ENCODE data around the gene CTXN3.
"Not testable (repeated sequence)": the region's sequence is repeated elsewhere in the genome, so short reads cannot be mapped to it uniquely, and the experiment has no call there.

Gene CTXN3

DNA sequence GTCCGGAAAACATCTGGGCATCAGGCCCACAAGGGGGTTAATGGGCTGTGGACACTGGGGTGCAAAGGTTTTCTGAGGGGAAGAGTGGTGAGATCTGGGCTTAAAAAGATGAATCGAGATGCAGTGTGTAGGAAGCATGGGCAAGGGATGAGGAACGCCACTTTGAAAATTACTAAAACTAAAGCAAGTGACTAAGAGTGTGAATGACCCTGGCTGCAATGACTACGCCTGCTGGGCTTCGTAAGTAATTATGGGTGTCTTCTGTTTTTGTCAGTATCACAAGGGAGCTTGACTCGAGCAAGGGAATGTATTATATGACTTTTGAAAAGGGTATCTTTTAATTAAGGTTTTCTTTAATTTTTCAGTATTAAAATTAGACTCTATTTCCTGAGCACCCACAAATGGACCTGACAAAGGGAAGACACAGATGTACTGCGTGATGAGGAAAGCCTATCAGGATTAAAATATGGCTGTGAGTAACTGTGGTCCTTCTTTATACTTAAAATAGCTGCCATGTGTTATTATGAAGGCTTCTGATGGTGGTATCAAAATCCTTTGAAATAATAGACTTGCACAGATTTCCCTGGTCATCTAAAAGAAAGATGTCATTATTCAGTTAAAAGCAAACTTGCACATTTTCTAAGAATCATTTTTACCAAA is 4.2 kb downstream of the CTXN3 start:
- no peak for DNase-seq

DNA sequence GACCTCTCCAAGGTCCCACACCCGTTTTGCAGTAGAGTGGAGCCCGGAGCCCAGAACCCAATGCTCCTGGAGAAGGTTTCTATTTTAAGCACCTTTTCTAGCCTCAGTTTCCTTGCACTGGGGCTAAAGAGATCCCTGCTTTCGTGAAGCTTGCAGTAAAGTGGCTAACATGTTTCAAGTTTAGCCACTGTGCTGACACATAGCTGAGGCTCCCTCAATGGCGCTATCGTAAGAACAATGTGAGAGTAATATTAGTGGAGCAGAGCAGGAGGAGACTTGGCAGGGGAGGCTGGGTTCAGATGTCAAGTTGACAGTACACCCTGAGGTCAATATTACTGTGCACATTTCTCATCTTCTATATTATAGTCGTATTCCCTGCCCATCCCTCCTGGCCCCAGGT is 7.9 kb downstream of the CTXN3 start:
- no peak for DNase-seq

DNA sequence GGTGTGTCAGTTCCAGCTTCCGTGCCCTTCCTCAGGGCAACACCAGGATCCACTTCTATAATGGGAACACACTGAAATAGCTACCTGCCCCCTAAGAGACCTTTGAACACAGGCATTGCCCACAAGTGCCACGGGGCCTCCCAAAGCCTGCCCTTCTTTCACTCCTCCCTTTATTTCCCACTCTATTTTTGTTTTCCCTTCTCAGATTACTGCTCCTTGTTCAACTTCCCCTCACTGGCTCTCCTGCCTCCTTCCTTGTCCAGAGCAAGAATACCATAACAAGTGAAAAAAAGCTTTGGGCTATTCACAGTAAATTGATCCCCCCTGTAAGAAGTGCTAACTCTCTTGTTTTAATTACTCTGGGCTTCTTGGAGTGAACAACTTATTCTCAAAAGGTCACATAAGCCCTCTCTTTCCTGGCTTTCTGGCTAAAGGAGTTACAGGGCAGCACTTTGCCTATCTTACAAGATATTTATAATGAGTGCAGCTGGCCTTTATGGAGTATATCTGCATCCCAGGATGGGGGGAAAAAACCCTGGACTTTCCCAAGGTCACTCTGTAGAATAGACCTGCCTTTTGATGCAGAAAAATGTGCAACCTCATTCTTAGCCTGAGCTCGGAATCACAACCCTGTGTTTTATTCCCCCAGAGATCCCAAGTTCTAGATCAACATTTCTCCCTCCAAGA is 11.3 kb downstream of the CTXN3 start:
- no peak for DNase-seq

DNA sequence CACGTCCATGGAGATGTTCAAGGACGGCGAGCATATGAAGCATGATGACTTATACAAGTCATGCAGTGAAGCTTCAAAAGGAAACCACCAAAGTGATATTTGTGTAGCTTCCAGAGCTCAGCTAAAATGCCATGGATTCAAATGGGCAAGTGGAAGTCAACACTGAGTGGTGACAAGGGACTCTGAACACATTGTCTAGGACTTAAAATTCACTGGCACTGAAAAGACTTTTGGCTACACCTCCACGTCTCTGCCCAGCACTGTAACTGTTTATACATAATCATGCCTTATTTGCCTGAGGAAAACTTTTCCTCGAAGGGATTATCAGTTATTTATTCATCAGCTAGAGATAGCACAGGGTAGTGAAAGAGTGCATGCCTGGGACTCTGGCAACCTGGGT is 15.2 kb downstream of the CTXN3 start:
- no peak for DNase-seq

DNA sequence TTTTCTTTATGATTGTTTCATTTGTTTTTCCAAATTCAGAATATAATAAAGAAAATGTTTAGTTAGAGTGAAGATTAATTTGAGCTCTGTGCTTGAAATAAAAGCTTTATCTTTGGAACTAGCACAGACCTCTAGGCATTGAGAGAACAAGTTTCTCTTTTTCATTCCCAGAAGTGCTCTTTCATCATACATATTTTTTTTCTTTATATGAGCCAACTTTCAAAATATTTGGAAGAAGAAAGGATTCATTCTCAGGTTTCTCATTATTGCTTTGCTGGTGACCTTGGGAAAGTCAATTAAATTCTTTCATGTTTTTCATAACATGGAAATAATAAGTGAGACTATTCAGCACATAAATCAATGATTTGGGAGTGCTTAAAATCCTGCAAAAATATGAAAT is 16.8 kb downstream of the CTXN3 start:
- DNase-seq: no peak

DNA sequence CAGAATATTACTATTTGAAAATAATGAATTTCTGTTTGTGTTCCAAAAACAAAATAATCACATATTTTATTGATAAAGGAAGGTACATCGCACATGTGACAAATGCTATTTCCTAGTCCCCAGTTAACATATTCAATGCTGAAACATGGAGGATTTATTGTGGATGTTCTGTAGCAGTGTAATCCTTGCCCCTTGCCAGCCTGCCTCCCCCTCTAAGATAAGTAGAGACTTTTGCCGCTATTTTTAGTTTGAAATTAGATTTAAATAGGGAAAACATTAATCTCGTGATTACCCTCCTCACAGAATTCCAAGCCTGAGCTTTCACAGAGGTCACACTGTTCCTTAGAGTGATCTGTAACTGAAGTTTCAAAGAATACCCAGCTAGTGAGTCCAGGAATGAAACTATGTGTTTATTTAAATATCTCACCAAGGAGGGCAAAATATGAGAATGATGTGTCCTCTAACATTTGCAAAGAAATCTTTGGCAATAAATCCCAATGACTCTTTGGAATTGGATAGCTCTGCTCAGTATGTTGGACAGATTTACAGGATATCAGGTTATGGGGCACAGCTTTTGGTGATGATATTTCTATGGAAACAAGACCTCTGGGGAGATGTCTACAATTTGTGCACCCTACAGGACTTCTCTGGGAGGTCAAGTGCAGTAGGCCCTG is 17.3 kb downstream of the CTXN3 start:
- DNase-seq: no peak

DNA sequence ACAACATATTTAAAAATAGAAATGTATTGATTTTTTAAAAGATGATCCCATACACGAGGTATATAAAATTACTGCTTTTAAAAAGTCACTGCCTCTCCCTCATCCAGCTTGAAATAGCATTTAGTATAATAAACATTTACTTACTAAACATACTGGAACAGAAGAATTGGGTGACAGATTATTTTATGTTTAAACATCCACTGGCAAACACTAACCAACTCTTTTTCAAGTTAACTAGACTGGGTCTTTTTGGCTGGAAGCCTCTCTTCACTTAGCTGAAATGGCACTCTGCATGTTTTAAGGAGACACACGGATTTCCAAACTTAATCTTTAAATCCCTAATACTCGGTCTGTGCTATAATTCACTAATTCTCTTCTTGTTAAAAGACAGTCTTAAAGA is 19.0 kb downstream of the CTXN3 start:
- DNase-seq: no peak

DNA sequence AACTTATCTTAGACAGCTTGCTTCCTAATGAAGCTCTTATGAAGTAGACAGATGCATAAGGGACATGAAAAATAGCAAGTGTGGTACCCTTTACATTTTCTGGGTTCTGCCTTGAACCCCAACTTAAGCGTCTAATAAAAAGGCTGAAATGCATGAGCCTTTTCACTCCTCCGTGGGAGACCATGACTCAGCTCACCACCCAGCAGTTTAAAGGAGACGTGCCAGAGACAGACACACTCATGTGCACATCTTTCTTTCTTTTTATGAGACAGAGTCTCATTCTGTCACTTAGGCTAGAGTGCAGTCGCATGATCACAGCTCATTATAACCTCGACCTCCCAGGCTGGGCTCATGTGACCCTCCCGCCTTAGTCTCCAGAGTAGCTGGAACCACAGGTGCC is 22.3 kb downstream of the CTXN3 start:
- DNase-seq: no peak

DNA sequence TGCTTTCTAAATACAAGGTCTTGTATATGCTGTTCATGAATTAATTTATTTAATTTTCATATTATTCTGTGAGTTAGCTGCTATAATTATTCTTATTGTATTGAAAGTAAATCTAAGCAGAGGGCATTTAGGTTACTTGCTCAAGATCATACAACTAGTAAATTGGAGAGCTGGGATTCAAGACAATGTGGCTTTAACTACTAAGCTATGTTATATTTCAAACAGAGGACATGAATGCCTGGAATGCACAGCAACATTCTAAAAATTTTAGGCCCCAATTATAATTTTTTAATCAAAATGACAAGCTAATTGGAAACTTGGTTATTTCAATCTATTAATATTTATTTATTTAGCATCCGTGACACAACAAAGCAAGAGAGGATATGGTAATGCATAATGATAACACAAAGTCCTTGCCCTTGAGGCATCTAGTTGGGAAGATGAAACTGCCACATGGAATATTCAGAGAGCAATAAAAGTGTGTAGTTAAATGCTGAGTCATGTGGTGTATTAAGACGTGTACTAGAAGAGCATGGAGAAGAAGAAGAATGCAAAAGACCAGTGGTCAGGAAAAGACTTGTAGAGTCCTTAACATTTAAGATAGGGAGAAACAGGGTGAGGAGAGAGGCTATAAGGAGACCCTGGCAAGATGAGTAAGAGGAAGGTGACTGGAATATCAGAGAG is 24.4 kb downstream of the CTXN3 start:
- no peak for DNase-seq

DNA sequence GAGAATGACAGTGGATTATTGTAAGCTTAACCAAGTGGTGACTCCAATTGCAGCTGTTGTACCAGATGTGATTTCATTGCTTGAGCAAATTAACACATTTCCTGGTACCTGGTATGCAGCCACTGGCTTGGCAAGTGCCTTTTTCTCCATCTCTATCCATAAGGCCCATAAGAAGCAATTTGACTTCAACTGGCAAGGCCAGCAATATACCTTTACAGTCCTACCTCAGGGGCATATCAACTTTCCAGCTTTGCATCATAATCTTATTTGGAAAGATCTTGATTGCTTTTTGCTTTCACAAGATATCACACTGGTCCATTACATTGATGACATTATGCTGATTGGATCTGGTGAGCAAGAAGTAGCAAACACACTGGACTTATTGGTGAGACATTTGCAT is 28.1 kb downstream of the CTXN3 start:
- not testable (repeated sequence) for DNase-seq

DNA sequence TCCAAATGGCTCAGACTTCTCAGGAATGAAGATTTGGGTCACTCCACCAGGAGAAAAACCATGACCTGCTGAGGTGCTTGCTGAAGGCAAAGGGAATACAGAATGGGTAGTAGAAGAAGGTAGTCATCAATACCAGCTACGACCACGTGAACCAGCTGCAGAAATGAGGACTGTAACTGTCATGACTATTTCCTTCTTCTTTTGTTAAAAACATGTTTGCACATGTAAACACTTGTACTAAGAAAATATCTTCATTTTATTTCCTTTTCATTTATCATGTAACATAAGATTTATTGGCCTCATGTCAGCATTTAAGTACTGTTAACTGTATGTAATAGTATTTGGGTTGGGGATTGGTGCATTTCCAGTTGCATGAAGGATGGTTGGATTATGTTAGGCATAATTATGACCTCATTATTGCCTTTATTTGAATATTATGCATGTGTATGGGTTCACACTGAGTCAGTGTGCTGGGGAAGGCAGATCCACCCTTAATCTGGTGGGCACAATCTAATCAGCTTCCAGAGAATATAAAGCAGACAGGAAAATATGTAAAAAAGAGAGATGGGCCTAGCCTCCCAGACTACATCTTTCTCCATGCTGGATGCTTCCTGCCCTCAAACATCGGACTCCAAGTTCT is 30.9 kb downstream of the CTXN3 start:
- not testable (repeated sequence) for DNase-seq

DNA sequence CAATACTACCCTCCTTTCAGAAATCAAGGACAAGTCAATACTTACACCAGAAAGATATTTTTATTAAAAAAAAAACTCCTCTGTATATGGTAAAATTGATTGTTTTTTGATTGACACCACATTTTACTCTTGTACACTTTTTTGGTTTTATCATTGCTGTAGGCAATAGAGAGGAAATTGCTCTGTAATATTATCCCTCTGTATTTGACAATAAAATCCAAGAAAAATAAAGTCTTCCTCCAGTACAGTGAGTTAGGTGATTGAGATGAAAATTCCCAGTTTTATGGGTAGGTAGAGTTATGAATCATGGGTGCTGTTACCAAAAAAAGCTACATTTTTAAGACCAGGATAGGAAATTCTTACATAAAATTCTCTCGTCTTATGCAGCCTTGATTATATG is 31.7 kb downstream of the CTXN3 start:
- DNase-seq: no peak

DNA sequence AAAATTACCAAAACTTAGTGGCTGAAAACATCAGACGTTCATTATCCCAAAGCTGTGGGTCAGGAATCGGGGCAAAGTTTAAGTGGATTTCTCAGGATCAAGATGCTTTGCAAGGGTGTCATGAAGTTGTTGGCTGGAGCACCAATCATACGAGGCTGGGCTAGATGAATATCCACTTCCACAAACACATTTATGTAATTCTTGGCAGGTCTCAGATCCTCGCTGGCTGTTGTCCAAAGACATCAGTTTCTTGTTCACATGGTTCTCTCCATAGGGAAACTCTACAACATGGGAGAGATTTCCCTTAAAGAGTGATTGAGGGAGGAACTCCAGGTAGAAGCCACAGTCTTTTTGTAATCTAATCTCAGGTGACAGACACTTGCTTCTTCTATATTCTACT is 34.1 kb downstream of the CTXN3 start:
- no peak for DNase-seq

DNA sequence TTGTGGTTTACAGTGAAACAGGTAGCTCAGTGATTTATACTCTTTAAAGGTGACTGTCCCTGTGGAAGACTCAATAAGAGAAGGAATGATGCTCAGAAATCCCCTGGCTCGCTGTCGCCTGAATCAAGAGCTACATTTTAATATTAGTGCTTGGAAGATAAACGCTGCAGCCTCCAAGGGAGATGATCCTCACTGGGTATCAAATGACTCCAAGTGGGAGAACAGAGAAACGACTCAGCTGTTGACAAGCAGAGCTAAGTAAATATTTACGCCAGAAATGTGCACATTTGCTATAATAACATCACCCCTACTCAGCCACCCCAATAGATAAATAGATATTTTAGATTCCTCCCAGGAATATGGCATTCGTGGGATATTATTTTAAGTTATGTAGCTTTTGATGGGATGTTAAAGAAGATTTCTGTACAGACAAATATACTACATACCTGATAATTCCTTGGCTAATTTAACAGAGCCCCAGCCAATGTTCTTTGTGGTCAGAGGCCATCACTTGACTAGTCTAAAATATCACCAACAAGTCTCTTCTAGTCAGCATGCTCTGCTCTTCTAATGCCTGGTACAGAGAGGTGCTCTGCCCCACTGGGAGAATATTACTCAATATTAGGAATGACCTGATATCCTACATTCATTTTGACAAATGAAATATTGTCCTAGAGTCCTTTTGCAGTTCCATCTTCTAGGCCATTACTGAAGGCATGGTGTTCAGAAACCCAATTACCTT is 36.0 kb downstream of the CTXN3 start:
- DNase-seq: no peak

DNA sequence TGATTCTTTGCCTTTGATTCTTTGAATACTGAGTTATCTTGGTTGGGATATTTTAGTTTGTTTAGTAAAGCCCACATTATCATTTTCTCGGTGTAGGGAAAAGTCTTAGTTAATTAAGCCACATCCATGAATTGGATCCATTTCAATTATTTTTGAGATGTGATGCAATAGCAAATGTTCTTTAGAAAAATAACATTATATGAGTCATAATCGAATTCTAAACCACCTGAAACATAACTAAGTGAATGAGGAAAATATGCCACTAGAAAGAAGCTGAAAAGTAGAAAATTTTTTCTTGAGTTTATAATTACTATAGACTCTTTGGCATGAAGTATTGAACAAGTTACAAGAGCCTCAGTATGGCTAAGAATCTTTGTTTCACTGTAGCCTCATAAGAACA is 36.8 kb downstream of the CTXN3 start:
- no peak for DNase-seq

DNA sequence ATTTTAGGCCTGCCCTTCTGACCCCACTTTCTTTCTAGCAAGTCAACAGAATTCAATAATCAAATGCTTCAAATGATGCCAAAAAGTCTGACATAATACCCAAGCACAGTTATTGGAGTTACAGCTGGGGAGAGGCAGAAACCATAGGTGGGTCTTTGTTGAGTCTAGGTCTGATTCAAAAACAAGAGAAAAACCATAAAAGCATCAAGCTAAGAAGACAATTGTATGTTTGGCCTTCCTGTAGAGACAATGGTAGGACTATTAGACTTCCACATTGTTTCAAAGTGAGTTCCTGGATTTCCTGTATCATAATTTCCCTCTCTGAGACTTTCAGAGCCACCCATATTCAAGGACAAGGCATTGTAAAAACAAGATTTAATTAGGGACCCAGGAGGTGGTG is 37.5 kb downstream of the CTXN3 start:
- DNase-seq: no peak

DNA sequence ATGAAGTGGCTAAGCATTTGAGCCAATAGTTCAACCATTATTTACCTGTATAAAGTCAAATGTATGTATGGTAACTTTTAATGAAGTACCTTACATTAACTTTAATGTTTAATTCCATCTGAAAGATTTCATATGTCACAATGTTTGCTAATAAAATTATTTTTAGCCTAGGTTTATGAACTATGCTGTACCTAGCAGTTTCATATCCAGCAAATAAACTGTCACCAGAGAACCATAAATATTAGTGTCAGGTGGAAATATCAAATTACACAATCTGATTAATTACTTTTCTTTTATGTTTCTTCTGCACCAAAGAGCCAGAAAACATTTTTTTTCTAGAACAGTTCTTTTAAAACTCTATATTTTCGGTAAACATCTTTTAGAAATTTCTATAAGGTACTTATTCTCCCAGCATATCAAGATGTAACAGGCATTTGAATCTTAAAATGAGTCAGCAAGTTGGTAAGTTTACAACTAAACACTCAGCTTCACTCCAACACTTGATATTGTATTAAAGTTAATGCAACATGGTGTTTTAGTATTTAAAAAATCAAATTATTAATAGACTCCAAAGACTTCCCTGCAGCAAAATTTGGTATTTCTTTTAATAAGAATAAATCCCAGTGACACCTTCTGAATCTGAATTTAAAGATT is 45.8 kb downstream of the CTXN3 start:
- no peak for DNase-seq

DNA sequence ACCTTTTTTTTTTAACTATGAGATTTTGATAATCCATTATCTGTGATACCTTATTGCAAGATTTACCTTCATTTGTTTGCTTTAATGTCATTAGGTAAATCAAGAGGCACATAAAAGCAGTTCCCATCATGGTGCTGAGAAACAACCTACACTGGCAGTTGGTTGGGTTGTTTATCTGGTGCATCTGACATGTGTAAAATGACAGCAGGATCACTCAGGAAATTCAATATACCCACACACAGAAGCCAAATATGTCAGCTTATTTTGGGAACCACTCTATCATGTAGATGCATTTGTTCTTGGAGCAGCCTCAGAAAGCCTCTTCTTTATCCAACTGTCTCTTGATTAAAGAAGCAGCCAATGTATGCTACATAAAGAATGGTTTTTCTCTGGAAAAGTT is 46.5 kb downstream of the CTXN3 start:
- no peak for DNase-seq

DNA sequence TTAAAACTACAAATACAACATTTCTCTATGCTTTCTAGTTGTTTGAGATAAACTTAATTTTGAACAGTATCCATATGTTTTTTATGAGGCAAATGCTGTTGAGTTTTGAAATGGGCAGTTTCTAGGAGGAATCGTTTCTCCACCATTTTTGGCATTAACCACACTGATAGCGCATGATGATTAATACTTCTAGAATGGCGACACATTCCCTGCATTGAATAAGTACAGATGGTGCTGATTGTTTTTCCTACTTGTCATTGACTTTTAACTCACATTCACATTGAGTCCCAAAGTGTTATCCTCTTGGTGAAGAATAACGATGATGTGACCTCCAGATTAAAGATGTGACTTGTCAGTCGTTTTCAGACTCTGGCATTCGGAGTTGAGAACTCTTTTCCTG is 47.8 kb downstream of the CTXN3 start:
- DNase-seq: no peak

DNA sequence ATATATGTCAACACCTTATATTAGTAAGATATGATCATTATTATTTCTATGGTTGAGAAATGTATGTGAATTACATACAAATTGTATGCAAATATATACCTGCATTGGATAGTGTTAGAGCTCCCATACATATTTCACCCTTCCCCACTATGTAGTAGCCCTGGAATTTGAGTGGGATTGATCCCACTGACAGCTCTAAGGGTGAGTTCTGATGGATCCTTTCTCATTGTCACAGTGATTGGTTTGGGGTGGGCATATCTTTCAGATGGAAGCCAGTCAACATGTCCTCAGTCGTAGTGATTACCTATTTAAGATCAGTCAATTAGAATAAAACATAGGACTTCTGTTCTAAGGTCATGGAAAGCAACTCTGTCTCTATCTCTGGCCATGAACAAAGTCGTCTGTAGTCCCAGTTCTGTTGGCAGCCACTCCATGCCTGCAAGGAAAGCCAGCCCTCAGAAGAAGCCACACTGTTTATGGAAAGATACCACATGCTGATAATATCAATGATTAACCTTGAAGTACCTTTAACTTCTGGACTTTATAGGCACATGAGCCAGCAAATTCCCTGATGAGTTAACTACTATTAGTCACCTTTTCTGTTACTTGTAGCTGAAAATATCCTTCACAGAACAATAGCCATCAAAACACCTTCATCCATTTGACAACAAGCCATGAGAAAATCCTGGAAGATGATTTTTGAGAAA is 49.2 kb downstream of the CTXN3 start:
- no peak for DNase-seq

DNA sequence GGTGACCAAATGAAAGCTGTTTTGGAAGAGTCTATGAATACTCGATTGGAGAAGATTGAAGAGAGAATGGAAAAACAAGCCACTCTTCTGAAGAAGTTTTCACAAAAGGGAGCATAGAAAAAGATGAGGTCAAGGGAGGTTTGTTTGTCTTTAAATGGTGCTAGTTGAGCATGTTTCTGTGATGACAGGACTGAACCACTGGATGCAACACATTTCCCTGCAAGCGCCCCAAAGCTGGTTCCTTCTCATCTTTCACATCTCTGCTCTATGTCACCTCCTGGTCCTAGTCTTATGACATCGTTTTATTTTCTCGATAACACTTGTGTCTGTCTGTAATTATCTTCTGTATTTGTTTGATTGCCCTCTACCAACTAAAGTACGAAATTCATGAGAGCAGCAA is 50.5 kb downstream of the CTXN3 start:
- DNase-seq: no peak

Data from stimulated activated CD4-positive, alpha-beta T cell treated with anti-CD3 and anti-CD28 coated beads, Interleukin-4, amount 100 ng/mL, for 4 hours (primary cell).